GM19467 (cell line): ENCODE data around the gene ATP13A3.

Source experiments
- ATAC-seq: cut with Tn5 transposase; IDR thresholded peaks from one replicate; pipeline ENCODE4 v1.9.1; 2021; ENCODE audit warnings: mild to moderate bottlenecking, moderate library complexity; ENCODE audit not compliant: unreplicated experiment

The ATP13A3 gene

DNA sequence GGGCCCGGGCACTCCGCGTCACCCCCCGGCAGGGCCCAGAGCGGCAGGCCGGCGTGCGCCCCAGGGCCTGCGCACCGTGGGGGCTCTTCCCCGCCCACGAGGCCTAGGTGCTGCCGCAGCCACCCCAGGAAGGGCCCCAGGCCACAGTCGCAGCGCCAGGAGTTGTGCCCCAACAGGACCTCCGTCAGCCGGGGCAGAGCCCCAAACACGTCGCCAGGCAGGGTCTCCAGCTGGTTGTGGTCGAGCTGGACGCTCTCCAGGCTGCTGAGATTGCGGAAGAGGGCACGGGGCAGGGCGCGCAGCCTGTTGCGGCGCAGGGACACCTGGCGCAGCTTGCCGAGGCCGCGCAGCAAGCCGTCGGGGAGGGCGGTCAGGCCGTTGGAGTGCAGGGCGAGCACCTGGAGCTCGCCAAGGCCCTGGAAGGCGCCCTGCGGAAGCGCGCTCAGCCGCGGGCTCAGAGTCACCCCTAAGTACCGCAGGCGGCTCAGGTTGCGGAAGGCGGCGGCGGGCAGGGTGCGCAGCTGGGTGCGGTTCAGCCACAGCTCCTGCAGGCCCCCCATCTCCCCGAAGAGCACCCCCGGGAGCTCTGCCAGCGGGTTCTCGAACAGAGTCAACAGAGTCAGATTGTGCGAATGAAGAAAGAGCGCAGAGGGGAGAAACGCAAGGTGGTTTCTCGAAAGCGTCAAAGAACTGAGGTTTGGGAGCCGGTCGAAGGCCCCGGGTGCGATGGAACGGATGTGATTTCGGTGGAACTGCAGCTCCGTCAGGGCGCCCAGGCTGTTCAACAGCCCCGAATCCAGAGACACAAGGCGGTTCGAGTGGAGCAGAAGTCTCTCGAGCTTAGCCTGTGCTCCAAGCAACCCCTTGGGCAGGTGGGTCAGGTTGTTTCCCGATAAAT, 89.7 kb downstream of the ATP13A3 start:
- ATAC-seq: no peak

DNA sequence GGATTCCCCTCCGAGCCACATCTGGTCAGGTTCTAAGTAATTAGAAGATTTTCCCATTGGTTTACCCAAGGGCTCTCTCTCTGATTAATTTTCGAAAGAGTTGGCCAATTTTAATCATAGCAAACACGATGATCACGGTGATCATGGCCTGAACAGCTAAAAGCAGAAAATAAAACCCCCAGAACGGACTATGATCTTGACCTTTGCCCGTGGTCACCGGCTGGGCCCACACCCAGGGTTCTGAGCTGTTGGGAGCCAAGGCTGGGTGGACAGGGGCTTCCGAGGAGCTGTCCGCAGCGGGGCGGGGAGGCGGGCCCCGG, 90.3 kb downstream of the ATP13A3 start:
- ATAC-seq: no peak

DNA sequence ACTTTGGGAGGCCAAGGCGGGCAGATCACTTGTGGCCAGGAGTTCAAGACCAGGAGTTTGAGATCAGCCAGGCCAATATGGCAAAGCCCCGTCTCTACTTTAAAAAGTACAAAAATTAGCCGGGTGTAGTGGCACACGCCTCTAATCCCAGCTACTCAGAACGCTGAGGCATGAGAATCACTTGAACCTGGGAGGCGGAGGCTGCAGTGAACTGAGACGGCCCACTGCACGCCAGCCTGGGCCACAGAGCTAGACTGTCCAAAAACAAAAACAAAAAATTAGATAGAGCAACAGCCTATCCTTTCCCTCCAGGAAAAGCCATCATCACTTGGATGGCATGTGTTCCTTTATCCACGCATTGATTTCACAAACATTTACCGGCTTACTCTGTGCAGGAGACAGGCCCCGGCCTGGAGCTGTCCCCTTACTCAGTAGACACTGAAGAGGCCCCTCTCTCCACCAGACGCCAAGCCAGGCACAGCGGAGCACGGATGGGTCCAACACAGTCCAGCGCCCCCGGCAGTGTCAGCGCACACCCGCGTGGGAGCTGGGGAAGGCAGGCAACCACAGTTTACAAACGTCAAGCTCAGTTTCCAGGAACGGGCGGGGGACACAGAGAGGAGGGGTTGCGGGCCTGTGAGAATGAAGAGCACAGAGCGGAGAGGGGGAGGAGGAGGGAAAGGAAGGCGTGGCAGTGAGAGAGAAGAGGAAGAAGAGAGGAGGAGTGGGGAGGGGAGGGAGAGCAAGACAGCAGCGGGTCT, 90.8 kb downstream of the ATP13A3 start:
- ATAC-seq: no peak

DNA sequence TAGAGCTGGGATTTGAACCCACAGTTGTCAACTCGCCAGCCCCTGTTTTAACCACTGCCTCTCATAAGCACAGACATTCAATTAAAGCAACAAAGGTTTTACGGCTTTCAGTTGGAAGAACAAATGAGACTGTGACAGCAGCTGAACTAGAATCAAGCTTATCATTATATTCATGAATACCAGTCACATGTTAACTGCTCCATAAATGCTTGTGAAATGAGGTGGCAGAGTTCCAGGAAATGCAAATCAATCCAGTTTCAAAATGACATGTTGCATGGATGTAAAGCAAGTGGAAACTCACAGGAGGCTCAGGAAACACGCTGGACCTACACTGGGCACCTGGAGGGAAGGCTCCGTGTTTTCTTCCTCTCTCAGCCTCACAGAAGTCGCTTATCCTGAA, 91.6 kb downstream of the ATP13A3 start:
- ATAC-seq: no peak

DNA sequence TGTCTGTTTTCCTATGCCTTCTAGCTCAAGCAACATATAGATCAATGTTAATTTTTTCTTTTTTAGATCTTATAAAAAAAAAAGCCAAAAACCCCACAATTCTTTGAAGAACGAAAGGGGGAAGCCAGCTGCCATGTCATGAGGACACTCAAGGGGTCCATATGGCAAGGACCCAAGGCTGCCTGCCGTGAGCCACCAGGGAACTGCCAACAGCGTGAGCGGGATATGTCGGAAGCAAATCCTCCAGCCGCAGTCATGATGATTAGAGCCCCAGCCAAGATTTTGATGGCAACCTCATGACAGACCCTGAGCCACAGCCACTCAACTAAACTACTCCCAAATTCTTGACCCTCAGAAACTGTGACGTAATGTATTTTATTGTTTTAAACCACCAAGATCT, 94.2 kb downstream of the ATP13A3 start:
- ATAC-seq: no peak

DNA sequence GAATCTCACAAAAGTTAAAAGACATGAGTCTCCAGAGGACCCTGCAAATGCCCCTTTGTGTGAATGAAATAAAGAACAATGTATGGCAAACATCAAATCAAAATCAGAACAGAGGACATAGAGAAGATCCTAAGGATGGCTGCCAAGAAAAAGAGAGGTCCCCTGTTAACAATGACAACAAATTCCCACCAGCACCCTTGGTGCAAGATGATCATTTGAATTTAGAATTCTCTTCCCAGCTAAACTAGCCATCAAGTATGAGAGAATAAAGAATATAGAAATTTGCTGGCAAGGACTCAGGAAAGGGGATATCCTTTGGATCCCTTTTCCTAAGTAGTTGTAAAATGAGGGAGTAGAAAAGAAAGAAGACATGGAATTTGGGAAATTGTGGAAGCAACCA, 96.0 kb downstream of the ATP13A3 start:
- ATAC-seq: no peak

DNA sequence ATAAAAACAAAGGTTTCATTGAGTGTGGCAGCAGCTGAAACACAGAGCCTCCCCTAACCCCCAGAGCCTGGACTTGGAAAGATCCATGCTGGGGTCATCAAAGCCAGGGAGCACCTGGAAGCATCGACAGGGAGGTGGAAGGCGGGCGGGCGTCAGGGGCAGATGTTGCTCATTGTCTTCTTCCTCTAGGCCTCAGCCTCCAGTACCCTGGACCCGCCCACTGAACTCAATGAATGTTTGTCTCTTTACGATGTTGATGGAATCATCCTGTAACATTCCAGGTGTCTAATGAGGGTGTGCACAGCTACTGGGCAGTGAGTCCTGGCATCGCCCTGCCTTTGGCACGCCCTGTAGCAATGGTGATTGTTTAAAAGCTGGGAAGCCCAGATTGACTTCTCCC, 97.5 kb downstream of the ATP13A3 start:
- ATAC-seq: no peak

DNA sequence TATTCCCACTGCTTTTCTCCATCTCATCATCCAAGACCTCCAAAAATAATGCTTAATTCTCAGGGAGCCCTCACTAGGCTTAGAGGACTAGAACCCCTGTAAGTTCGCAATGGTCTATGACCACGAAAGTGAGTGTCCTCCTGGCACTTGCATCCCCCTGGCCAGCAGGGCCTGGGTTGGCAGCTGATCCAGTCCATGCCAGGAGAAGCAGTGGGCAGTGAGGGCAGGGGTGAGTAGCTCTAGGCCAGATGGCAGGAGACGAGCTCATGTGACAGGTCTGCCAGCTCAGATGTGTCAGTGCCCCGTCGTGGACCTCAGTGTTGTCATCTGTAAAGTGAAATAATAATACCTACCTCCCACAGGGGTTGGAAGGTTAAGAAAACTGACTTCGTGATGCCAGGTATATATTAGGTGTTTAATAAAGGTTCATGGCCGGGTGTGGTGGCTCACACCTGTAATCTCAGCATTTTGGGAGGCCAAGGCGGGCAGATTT, 98.8 kb downstream of the ATP13A3 start:
- no peak for ATAC-seq

DNA sequence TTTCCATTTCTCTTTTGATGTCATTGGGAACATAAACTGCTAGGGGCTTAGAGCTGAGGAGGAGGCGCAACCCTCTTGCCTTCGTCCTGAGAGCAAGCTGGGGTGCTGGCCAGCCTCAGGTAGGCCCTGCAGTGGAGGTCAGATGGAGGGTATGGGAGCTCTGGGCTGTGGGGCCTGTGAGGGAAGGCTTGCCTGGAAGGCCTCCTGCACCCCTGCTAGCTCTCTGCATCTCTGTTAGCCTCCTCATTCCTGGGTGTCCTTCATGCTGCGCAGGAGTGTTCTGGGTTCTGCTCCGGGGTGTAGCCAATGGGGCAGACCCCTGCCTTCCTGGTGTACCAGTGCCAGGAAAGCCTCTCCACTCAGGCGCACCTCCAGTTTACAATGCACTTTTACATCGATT, 99.5 kb downstream of the ATP13A3 start:
- ATAC-seq: no peak

DNA sequence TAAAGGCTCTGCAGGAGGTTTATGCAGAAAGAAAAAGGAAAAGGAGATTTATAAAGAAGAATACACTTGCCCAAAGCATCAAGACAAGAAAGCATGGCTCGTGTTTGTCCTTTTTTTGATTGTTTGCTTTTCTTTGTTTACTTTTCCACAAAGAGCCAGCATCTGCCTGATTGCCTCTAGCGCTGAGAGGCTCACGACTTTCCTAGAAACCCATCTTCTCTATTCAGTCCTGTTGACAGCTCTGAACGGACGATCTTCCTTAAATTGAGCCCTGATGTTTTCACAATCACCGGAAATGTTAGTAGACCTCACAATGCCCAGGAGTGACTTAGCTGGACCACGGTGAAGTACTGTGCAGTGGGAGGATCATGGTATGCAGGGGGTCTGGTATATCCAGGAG, 100.2 kb downstream of the ATP13A3 start:
- no peak for ATAC-seq

DNA sequence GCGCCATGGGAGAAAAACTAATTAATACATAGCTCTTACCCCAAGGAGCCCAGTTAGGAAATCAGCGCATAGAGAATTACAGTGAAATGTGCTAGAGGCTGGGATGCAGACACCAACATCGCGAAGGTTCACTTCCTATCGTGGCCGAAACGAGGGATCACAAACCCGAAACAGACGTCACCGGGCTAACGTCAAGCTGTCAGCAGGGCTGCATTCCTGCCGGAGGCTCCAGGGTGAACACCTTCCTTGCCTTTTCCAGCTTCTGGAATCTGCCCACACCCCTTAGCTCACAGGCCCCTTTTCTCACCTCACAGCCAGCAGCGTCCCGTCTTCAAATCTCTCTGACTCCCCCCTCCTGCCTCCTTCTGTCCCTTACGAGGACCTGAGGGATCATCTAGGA, 100.7 kb downstream of the ATP13A3 start:
- ATAC-seq: no peak

DNA sequence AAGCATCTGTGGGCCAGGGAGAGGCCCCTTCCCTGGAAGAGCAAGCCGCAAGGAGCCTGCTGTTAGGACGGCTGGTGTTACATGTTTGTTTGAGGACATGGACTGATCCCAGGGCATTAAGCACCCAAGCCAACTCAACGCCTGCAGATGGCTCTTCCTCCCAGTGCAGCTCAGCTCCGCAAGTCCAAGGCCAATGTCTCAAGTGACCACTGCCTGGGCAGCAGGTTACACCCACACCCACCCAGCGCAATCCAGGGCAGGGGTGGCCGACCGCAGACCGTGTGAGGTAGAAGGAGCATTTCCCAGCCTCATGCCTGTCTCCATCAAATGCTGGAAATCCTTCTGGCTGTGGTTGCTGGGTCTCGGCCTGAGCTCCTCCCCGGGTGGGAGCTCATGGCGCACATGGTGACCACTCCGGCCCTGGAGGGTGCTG, 102.2 kb downstream of the ATP13A3 start:
- no peak for ATAC-seq

DNA sequence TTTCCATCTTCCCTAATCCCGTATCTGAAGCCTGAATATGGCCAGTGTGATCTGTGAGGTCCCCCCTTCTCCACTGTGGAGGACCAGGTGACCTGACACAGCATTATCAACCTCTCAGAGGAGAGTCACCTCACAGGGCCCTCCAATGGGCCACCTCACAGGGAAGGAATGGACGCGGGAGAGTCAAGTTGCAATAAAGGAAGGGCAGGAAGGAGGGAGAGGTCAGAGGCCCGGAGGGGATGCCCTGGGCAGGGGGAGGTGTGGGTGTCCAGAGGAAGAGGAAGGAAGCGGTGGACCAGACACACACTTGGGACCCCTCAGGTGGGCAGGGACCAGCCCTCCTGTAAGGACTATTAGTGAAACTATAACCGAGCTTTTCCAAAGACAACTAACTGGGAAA, 102.6 kb downstream of the ATP13A3 start:
- no peak for ATAC-seq

DNA sequence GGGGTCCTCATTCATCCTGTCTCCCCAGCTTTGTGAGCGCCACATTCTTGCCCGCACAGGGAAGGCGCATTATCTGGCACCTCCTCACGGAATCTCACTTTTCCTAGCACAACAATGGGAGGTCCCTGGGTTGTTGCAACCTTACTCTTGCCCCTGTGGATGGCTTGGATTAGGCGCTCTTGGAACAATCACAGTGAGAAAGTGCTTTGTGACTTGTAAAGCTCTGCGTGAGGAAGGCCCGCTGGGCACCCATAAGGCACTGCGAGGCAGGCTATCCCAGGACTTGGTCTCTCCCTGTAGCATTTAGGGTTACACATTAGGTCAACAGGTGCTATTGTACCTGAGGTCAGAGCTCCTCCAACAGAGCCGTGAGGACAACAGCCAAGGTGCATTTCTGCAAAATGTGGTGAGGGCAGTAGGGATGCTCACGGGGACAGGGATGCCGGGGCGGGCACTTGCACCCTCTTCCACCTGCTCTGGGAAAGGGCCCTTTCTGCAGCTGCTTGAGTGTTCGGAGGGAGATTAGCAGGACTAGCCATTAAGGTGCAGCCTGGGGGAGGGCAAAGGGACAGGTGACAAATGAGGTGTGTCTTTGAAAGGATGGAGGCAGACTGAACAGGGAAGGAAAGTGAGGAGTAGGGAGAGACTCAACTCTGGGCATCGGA, 103.4 kb downstream of the ATP13A3 start:
- no peak for ATAC-seq

DNA sequence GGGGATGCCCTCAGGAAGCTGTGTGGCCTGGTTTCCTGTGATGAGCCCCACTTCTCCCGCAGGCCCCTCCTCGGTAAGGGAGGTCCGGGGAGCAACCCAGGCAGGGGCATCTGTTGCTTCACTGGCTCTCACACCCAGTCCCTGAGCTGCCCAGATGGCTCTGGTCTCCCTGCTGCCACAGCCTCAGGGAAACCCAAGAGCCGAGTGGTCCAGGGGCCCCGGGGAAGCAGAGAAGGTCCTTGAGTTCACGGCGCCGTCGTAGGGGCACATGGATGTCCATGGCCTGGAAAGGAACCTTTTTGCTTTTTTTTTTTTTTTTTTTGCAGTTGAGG, 103.9 kb downstream of the ATP13A3 start:
- ATAC-seq: no peak

DNA sequence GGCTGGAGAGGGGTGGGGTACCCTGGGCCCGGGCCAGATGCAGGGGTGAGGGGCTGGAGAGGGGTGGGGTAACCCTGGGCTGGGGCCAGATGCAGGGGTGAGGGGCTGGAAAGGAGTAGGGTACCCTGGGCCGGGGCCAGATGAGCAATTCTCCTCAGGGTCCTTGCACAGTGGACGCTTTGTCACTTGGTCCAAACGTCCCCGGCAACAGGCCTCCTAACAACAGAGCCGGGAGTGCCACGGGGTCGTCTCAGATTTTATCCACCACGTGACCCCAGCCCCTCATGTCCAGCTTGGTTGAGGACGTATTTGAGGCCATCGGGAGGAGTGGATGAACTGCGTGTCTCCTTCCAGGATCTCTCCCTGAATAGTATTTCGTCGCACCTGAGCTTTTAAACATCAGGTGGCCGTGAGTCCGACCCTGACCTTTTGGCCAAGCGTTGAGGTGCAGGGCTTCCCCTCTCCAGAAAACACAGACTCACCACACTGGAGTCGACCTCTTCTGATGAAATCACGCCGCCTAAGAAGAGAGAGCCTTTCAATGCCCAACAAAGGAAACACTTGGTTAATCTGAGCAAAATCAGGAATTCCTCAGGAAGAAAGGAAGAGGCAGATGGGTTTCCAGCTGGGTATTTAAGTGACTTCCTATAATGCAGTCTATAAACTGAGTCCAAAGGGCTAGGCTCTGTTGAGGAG, 104.5 kb downstream of the ATP13A3 start:
- ATAC-seq: no peak

DNA sequence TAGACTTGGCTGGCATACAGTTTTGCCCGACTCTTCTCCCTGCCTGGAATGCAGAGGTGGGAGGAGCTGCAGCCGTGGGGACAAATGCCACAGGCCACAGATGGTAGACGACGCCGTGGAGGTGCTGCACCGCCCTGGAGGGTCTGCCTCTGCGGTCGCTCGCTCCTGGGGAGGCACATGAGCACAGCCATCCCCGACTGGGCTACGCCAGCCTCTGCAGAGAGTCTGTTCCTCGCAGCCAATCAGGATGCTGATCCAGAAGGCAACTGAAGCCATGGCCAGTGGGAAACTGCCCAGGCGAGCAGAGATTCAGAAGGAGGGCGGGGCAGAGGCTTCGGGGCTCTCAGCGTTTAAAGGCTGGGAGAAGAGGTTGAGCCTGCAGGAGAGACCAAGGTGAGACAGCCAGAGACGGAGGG, 105.3 kb downstream of the ATP13A3 start:
- no peak for ATAC-seq

DNA sequence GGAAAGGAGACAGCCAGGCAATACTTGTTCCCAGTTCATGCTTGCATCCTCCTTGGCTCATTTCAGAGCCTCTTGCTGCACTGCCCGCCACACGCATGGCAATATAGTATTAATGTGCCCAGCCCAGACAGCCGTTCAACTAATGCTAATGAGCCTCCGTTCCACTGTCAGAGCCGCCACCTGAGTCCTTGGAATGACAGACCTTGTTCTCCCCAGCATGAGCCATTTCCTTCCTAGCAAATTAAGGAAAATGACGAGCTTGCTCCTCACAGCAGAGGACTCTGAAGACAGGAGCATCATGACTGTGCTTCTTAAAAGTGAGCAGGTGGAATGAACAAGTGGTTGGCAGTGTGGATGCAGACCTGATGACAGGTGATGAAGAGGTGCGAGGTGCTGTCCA, 106.5 kb downstream of the ATP13A3 start:
- ATAC-seq: no peak

DNA sequence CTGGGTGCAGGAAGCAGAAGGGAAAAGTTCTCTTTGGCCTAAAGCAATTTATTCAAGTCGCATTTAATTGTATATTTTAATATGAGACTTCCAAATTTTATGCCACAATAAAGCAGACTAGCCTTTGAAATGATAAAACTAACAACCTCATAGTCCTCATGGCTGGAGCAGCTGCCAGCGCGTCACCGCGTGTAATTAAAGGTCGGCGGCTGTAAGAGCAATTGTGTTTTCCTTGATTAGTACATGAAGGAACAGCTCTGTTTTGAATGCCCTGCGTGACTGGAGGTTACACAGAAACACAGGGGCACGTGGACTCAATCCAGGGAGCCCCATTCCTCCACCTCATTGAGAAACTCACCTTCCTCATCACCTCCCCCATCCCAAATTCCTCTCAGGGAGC, 107.2 kb downstream of the ATP13A3 start:
- no peak for ATAC-seq

DNA sequence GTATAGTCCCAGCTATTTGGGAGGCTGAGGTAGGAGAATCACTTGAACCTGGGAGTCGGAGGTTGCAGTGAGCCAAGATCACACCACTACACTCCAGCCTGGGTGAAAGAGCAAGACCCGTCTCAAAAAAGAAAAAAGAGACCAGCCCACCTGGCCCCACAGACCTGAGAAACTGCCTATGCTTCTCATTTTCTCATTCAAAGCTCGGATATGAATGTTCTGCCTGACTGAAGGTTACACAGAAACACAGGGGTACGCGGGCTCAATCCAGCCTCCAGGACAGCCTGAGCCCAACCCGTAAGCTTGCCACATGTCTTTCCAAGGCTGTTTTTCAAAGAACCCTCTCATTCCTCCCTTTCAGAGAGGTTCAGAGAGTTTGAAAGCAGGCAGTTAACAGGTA, 107.6 kb downstream of the ATP13A3 start:
- ATAC-seq: no peak

DNA sequence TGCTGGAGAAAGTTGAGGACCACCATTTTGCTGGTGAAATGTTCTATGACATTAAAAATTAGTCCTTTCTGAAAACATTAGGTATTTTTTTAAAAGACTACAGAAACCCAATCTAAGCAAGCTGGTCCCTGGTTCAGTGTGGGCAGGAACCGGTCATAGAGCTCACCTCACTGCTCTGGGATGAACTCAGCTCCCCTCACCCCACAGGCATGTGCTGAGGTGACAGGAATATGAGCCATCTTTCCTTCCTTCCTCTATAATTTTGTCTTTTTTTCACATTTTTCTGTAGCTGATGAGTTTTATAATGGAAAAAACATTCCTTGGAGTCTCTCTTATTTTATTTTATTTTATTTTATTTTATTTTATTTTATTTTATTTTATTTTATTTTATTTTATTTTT, 109.1 kb downstream of the ATP13A3 start:
- ATAC-seq: no peak
